HCT116 (cell line): Measurements from ENCODE around the gene TGM2. TPM values are rescaled to one million over a fixed set of nuclear protein-coding genes. Genes with fewer than 3 reads are reported as not detected.

Source experiments
- ATAC-seq: fragments of 200-7000 bp; cut with Tn5 transposase; 2 replicates; pipeline ENCODE4 v1.9.1; 2020; ENCODE audit warnings: mild to moderate bottlenecking, moderate library complexity
- BruUV-seq: library from RNA; stranded (reverse); fragments of 400-500 nt; replicated peaks from 2 replicates; lab custom pipeline; 2021; lab: Mats Ljungman, UMichigan
- CTCF ChIA-PET: fragments of 300-600 bp; sonication (Branson Sonifier 250); formaldehyde crosslinking; loops from one replicate; lab custom pipeline; 2021; ENCODE audit warnings: antibody characterized with exemption; lab: Charles Lee
- POLR2A ChIA-PET: fragments of 300-600, 350-600 bp; sonication (Branson Sonifier 250); formaldehyde crosslinking; loops from one replicate; lab custom pipeline; 2021; ENCODE audit warnings: antibody characterized with exemption; lab: Charles Lee
- RAD21 ChIA-PET, 2 experiments: fragments of 300-600 bp; sonication (Branson Sonifier 250); formaldehyde crosslinking; loops; one replicate each; lab custom pipeline; 2023; ENCODE audit warnings: low total read pairs in 2 of 2; ENCODE audit not compliant: uncharacterized antibody in 2 of 2, unreplicated experiment in 2 of 2, low non-redundant PET in 1 of 2; lab: Charles Lee
- DNase-seq: peaks from one replicate; pipeline ENCODE4 v3.0.0-alpha.2; 2010; ENCODE audit warnings: low read depth, low spot score
- H2AFZ ChIP-seq: fragments of 200-600 bp; shearing (Covaris generic), sonication (generic); 2 replicates; pipeline ENCODE4 v1.6.1; 2017; ENCODE audit warnings: low read depth, mixed run types, mixed read lengths, antibody characterized with exemption, low read length; ENCODE audit not compliant: poor library complexity, severe bottlenecking
- H3K27ac ChIP-seq: 2 replicates; pipeline ENCODE4 v1.5.1; 2012; ENCODE audit warnings: low read depth, low read length
- H3K27me3 ChIP-seq: fragments of 200-600 bp; sonication (generic); 2 replicates; pipeline ENCODE4 v1.6.1; 2016; ENCODE audit warnings: mixed run types, low read length, mixed read lengths; ENCODE audit not compliant: insufficient read depth
- H3K36me3 ChIP-seq, 2 experiments: fragments of 200-500 bp in 1 of 2; fragments of 200-600 bp in 1 of 2; sonication (Bioruptor generic) in 1 of 2; sonication (generic) in 1 of 2; 2 replicates each; pipeline versions ENCODE4 v1.5.1 to v1.6.1; 2014 to 2016; ENCODE audit warnings: low read length in 2 of 2, inconsistent platforms in 1 of 2, mixed read lengths in 1 of 2, mixed run types in 1 of 2; ENCODE audit not compliant: insufficient read depth in 2 of 2, control insufficient read depth in 1 of 2
- H3K4me1 ChIP-seq, 2 experiments: fragments of 200-600 bp in 1 of 2; sonication (generic) in 1 of 2; 2 replicates each; pipeline versions ENCODE4 v1.5.1 to v1.6.1; 2012 to 2017; ENCODE audit warnings: low read length in 2 of 2, inconsistent platforms in 1 of 2, mild to moderate bottlenecking in 1 of 2, mixed read lengths in 1 of 2, mixed run types in 1 of 2, moderate library complexity in 1 of 2; ENCODE audit not compliant: insufficient read depth in 2 of 2, control insufficient read depth in 1 of 2
- H3K4me2 ChIP-seq: fragments of 200-600 bp; sonication (generic); 2 replicates; pipeline ENCODE4 v1.6.1; 2017; ENCODE audit warnings: mixed run types, low read length, mixed read lengths
- H3K4me3 ChIP-seq, 2 experiments: fragments of 200-600 bp in 1 of 2; sonication (generic) in 1 of 2; replicated peaks in 1 of 2; 2 replicates each; pipeline ENCODE4 v1.5.1; 2011 to 2016; ENCODE audit warnings: low read length in 2 of 2, control low read depth in 1 of 2, low read depth in 1 of 2, mild to moderate bottlenecking in 1 of 2, mixed read lengths in 1 of 2, mixed run types in 1 of 2
- H3K79me2 ChIP-seq: fragments of 200-600 bp; sonication (generic); 2 replicates; pipeline ENCODE4 v1.6.1; 2017; ENCODE audit warnings: mild to moderate bottlenecking, mixed run types, low read length, moderate library complexity, mixed read lengths; ENCODE audit not compliant: insufficient read depth
- H3K9ac ChIP-seq: fragments of 200-600 bp; sonication (generic); 2 replicates; pipeline ENCODE4 v1.6.1; 2016; ENCODE audit warnings: low read length, mixed read lengths
- H3K9me2 ChIP-seq: fragments of 200-600 bp; sonication (generic), shearing (Covaris generic); 2 replicates; pipeline ENCODE4 v1.6.1; 2017; ENCODE audit warnings: mixed run types, mild to moderate bottlenecking, moderate library complexity; ENCODE audit not compliant: insufficient read depth
- H3K9me3 ChIP-seq, 2 experiments: fragments of 200-500 bp in 1 of 2; fragments of 200-600 bp in 1 of 2; sonication (Bioruptor generic) in 1 of 2; sonication (generic) in 1 of 2; 2 replicates each; pipeline ENCODE4 v1.6.1; 2014 to 2017; ENCODE audit warnings: low read length in 2 of 2, mixed read lengths in 2 of 2, inconsistent platforms in 1 of 2, low read depth in 1 of 2, mild to moderate bottlenecking in 1 of 2, mixed run types in 1 of 2, moderate library complexity in 1 of 2; ENCODE audit not compliant: control insufficient read depth in 1 of 2, insufficient read depth in 1 of 2
- H4K20me1 ChIP-seq: fragments of 200-600 bp; sonication (generic), shearing (Covaris generic); 2 replicates; pipeline ENCODE4 v1.6.1; 2017; ENCODE audit warnings: mixed run types, mild to moderate bottlenecking, moderate library complexity; ENCODE audit not compliant: insufficient read depth
- ELF1 ChIP-seq: IDR thresholded peaks from 2 replicates; pipeline ENCODE4 v1.6.1; 2012; ENCODE audit warnings: low read depth, borderline replicate concordance
- EZH2phosphoT487 ChIP-seq: fragments of 200-600 bp; IDR thresholded peaks from 2 replicates; pipeline ENCODE4 v1.6.1; 2018; ENCODE audit warnings: antibody characterized with exemption, borderline replicate concordance
- JUND ChIP-seq: IDR thresholded peaks from 2 replicates; pipeline ENCODE4 v1.6.1; 2012
- REST ChIP-seq: IDR thresholded peaks from 2 replicates; pipeline ENCODE4 v1.6.1; 2012; ENCODE audit warnings: low read depth
- SIN3A ChIP-seq: IDR thresholded peaks from 2 replicates; pipeline ENCODE4 v1.6.1; 2012; ENCODE audit warnings: low read depth
- ZBTB33 ChIP-seq: IDR thresholded peaks from 2 replicates; pipeline ENCODE4 v1.6.1; 2011; ENCODE audit warnings: mild to moderate bottlenecking, low read length, moderate library complexity; ENCODE audit not compliant: insufficient replicate concordance; ENCODE audit errors: extremely low read depth
- intact Hi-C: fragments of 100-400 bp; cut with micrococcal nuclease; formaldehyde crosslinking; loops from 2 replicates; pipeline ENCODE4 v1.10.0; 2022
- total RNA-seq: library from RNA; stranded (reverse); gene quantifications from one replicate; pipeline ENCODE4 v1.2.1, GENCODE V29; 2021; ENCODE audit not compliant: unreplicated experiment

The TGM2 gene
- total RNA-seq, 1 experiment from 2014 or later, result 6.1 TPM

GRCh38 chr20:38159566-38159956, 5.5 kb downstream of the TGM2 start:
- Histone ChIP-seq H4K20me1 (no peaks in the 10 kb centered on the region), H3K27ac (no peak overlapping the region), H3K4me3 (no peak overlapping the region), H3K36me3 (no peaks in the 10 kb centered on the region), H3K79me2 (no peaks in the 10 kb centered on the region), H3K9ac (no peak overlapping the region), H3K9me2 (no peaks in the 10 kb centered on the region), H2AFZ (no peak overlapping the region), H3K9me3 (no peaks in the 10 kb centered on the region), H3K27me3 (no peaks in the 10 kb centered on the region), H3K4me1 (peaks cover 0 to 10% of the 10 kb centered on the region in 2 experiments; a peak in 2 of 4 replicates), H3K4me2 (no peak overlapping the region)
- ChIA-PET POLR2A (no interaction called here), RAD21 (no interaction called here), CTCF (no interaction called here)
- no TSS peak for BruUV-seq
- no peak for ATAC-seq
- intact Hi-C loops, result no loop called here
- TF ChIP-seq EZH2phosphoT487 (no peak), ZBTB33 (no peak), SIN3A (no peak), JUND (no peak)
- TF ChIP-seq, all 23 proteins: peak for 0
- DNase-seq, result no peak

- H3K9me2 ChIP-seq, result no peaks in the 10 kb centered on the region
- intact Hi-C loops, result no loop called here
- no peak overlapping the region for H3K9ac ChIP-seq
- peaks cover 0 to 10% of the 10 kb centered on the region in 2 experiments; a peak in 2 of 4 replicates for H3K4me1 ChIP-seq
- POLR2A ChIA-PET, result no interaction called here
- H3K4me2 ChIP-seq, result no peak overlapping the region
- no peaks in the 10 kb centered on the region for H3K9me3 ChIP-seq
- no peaks in the 10 kb centered on the region for H4K20me1 ChIP-seq
- no peak overlapping the region for H2AFZ ChIP-seq
- H3K79me2 ChIP-seq, result no peaks in the 10 kb centered on the region
- no peak overlapping the region for H3K4me3 ChIP-seq
- H3K36me3 ChIP-seq, result no peaks in the 10 kb centered on the region
- no peak overlapping the region for H3K27ac ChIP-seq
- RAD21 ChIA-PET, result no interaction called here
- ATAC-seq (no peak), DNase-seq (no peak)
- CTCF ChIA-PET, result no interaction called here
- BruUV-seq, result no TSS peak
- TF ChIP-seq REST (no peak), ZBTB33 (no peak), ELF1 (no peak)
- TF ChIP-seq, all 23 proteins: peak for 0
- H3K27me3 ChIP-seq, result no peaks in the 10 kb centered on the region
Measured at GRCh38 chr20:38158701-38159351, 6.2 kb downstream of the TGM2 start.
